LNCAP (cell line): ENCODE results near the gene DAPK2.

Experiments
- CTCF ChIP-seq: fragments of 450-650 bp; IDR thresholded peaks from 2 replicates; pipeline ENCODE4 v1.5.1; 2017; ENCODE audit warnings: mild to moderate bottlenecking

Gene DAPK2

DNA sequence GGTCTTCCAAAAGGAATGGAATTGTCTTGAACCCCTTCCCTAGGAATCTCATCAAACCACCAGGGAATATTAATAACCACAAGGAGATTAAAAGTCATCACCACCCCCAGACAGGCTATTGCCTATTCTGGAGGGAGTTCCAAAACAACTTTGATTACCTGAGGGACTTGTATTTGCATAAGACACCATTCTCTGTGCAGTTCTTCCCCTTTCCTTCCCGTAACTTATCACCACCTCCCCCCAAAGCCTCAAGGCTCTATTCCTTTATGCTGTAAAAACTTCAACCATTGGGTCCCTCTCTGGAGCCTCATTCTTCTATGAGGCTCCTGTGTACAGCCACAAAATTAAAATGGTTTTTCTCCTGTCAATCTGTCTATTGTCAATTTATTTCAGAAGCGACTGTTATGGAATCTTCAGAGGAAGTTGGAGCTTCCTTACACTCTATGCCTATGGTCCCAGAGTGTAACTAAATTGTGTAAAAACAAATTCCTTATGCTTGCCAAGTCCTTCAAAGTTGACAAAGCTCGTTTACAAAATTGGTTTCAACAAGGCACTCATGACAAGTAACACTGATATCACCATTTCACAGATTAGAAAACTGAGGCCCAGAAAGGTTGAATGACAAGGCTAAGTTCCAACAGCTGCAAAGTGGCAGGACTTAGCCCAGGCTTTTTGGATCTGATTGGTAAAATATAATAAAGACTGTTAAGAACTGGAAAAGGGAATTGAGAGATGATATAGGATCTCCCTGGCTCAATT lies 144.2 kb downstream of the DAPK2 start:
- no peak for TF ChIP-seq CTCF

DNA sequence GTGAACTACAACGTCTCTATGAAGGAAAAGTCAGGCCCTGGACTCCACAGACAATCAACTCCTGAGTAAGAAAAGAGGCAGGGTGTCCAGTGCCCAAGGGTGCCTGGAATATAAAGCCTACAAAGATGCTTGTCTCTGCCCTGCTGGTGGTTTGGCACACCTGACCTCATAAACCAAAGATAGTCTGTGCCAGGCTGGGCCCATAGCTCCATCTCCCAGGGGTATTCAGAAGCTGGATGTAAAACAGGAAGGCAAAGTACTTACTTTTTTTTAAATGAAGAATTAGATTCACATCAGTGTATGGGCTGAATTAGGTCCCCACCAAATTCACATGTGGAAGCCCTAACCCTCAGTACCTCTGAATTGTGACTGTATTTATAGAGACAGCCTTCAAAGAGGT lies 146.0 kb downstream of the DAPK2 start:
- no peak for TF ChIP-seq CTCF

DNA sequence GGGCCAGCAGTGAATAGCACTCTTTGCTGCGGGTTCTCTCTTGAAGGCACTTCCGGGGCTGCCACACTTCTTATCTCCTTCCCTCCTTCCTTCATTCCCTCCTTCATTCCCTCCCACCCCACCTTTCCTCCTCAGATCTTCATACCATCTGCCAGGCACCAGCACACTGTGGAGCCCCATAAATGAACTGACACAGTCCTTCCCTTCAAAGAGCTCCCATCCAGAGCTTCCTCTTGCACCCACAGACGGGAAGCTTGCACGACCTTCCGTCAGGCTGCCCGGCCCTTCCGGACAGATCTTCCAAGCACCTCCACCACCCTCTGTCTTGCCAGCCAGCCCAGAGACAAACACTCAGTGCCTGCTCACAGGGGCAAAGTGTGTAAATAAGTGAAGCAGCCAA lies 147.1 kb downstream of the DAPK2 start:
- TF ChIP-seq CTCF, result no peak

DNA sequence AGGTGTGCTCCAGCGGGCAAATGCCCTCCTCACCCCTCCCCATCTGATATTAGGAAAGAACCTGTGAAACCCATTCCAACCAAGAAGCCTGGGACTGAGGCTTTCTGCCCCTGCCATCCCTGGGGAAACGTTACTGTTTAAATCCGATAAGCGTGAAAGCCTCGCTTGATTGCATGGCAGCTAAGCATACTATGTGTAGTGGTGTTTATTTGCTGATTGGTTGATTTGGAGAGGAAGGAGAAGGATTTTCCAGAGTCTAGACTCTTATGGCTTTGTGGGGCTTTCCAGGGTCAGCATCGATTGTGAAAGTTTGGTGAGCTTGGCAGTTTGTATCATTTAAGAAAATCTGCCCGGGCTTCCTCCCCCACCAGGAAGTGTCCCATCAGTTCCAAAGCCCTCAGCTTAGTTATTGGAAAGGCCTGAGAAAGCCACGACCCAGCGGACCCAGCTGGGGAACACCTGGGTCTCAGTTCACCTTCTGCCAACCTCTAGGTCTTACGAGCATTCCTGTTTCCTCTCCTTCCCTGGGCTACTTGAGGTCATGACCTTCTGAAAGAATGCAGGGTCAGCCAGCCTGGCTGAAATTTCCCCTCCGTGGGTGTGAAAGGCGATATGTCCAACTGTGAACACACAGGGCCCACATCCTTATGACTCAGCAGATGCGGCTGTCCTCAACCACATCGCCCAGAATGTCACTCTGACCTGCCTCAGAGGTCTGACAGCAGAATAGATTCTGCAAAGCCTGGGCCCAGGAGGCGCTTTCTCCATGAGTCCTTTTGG lies 149.8 kb downstream of the DAPK2 start:
- TF ChIP-seq CTCF, result no peak

DNA sequence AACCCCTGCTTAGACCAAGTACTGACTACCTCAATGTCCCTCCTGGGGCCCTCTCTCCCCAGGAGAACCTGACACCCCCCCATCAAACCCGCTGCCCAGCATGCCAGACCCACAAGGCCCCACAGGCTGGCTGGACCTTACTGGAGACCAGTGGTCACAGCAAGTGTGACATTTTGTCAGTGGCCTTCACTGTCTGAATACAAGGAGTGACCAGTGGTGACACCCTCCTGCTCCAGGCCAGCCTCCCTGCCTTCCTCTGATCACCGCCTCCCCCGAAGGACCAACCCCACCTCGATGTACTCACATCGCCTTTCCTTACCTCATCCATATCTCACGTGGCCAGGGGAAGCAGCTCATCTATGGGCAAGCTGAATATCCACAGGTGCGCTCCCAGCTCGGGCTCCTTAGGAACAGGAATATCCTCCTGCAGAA lies 150.5 kb downstream of the DAPK2 start:
- TF ChIP-seq CTCF, result no peak

- TF ChIP-seq CTCF, result no peak
These were observed 151.1 kb downstream of the DAPK2 start for GRCh38 chr15:63895194-63895593.

- TF ChIP-seq CTCF, result no peak
These were observed 151.7 kb downstream of the DAPK2 start for GRCh38 chr15:63894662-63894949.
